C4-2B (cell line): Measurements from ENCODE around the gene CABLES2.

Experiments used
- H3K27ac ChIP-seq: fragments of 450-650 bp; 2 replicates; pipeline ENCODE4 v1.5.1; 2017
- ZFX ChIP-seq: fragments of 450-650 bp; IDR thresholded peaks from 2 replicates; pipeline ENCODE4 v1.6.1; 2017
- TF ChIP-seq, protein P1 (sequence below): fragments of 450-650 bp; conservative IDR thresholded peaks from 2 replicates; pipeline ENCODE4 v1.5.1; 2017; ENCODE audit warnings: mild to moderate bottlenecking

Gene CABLES2

DNA sequence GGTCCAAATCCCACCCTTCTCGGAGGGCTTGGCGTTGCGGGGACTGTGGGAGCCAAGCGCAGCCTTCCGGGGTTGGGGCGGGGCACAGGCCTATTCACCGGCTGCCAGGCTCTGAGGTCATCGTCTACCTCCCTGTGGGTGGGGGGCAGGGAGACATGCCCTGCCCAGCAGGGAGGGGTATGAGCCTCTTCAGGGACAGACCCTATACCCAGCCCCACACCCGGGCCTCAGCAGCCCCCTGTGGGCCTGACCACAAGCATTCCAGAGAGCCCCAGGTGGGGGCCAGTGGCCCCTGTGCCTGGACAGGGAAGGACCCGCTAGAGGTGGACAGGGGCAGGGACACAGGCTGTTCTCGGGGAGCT, 51.6 kb downstream of the CABLES2 start:
- peak overlapping the region; percentile 98 for H3K27ac ChIP-seq
- TF ChIP-seq, protein P1, sequence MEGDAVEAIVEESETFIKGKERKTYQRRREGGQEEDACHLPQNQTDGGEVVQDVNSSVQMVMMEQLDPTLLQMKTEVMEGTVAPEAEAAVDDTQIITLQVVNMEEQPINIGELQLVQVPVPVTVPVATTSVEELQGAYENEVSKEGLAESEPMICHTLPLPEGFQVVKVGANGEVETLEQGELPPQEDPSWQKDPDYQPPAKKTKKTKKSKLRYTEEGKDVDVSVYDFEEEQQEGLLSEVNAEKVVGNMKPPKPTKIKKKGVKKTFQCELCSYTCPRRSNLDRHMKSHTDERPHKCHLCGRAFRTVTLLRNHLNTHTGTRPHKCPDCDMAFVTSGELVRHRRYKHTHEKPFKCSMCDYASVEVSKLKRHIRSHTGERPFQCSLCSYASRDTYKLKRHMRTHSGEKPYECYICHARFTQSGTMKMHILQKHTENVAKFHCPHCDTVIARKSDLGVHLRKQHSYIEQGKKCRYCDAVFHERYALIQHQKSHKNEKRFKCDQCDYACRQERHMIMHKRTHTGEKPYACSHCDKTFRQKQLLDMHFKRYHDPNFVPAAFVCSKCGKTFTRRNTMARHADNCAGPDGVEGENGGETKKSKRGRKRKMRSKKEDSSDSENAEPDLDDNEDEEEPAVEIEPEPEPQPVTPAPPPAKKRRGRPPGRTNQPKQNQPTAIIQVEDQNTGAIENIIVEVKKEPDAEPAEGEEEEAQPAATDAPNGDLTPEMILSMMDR: no peak
- TF ChIP-seq ZFX: no peak

DNA sequence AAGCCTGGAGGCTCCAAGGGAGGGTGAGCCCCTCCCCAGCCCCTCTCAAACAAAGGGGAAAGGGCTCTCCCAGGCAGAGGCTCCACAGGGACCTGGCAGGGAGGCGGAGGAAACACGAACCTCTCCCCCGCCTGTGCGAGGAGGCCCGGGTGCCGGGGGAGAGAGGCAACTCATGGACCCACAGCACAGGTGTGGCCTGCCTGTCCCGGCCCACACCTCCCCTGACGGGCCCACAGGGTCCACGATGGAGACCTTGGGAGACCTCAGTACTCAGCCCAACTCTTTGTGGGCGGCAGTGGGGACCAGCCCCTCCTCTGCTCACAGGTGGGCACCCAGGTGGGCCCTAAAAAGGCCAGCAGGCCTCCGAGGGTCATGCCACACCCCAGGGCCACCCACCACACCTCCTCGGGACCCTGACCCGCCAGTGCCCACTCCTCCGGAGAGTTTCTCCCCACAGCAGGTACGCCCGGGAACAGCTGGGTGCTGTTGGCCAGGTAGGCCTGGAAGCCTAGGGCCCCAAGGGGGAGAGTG, 52.2 kb downstream of the CABLES2 start:
- peak overlapping the region; percentile 98 for H3K27ac ChIP-seq
- TF ChIP-seq, protein P1: no peak
- TF ChIP-seq ZFX: no peak

DNA sequence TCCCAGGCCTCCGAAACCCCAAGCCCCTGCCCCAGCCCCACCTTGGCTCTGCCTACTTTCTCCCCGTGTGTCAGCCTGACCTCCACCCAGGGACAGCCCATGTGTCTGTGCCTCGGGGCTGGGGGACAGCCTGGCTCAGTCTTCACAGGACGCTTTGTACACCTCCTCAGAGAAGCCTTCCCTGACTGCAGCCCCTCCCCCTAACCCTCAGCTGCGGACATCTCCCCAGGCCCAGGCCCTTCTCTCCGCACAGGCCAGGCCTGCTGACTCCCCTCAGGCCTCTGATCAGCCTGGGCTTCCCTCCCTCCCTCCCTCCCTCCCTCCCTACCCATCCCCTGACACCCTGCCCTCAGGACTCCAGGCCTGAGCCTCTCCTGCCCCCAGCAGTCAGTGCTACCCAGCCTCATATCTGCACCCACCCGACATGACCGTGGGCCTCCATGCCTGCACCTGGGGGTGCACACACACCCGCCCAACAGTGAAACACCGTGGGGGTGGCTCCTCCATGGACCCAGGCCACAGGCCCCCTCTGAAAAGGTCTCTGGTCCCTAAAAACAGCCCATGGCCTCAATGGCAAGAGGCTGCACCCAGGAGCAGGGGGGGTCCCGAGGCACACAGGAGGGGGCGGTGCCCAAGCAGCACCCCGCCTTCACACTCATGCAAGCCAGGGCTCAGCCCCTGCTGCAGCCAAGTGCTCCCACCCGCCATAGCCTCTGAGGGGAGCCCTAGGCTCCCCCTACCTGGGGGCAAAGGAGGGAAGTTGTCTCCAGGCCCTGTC, 52.9 kb downstream of the CABLES2 start:
- peak overlapping the region; percentile 98 for H3K27ac ChIP-seq
- TF ChIP-seq ZFX: no peak
- TF ChIP-seq, protein P1: no peak

DNA sequence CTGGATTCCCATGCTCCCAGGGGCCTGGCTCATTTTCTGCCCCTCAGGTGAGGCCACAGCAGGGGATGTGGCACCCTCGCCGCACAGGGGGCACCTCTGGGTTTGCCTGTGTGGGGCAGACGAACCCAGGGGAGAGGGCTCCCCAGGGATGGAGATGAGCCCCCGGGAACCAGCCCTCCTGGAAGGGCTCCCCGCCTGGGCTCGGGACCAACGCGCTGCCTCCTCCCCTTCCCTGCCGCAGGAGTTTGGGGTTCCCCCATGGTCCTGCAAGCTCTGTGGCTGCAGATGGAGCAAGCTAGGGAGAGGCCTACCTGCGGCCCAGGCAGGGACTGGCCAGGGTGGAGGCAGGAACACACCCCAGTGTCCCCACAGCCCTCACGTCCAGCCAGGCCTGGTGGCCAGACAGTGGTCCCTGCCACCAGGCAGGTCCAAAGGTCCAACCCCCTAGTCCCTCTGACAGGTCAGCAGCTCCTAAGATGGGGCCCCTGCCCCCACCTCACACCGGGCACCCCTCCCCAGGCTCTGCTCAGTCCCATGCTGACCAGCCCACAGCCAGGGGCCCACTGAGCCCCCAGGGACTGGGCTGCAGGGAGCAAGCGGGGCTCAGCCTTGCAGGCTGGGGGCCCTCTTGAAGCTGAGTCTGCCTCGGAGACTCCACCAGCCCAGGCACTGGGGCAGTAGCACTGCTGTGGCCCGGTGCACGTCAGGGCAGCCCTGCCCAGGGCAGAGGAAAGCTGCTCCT, 53.6 kb downstream of the CABLES2 start:
- H3K27ac ChIP-seq: peak overlapping the region; percentile 98

DNA sequence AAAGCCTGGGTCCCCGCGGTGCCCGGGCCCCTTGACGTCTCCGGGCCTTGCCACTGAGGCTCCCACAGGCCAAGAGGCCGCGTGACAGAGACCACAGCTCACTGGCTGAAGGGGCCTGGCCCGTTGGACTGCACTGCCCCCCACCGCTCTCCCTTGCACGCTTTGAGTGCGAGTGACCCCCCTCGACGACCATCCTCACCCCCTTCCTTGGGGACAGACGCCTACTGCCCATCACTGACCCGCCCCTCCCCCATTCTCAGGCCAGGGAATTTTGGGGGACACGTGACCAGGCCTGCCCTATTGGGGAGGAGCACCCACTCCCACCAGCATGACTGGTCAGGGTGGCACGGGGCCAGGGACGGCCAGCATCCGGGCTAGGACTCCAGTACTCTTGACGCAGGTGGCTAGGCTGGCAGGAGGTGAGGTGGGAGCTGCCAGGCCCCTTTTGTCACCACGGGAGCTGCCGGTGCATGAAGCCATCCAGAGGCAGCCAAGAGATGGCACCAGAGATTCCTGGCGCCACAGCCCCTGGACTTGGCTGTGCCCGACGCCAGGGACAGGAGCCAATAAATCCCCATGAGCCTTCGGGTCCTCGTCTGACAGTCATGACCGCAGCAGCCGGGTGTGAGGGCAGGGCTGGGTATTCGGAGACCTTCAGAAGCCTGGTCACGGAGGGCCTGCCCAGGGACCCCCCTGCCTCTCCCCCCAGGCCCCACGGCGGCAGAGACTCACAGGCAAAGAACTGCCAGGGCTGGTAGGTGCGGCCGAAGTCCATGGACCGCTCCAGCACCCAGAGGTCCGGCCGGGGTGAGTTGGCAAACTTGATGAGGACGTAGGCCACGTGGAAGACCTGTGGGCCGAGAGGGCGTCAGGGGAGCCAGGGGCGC, 54.4 kb downstream of the CABLES2 start:
- TF ChIP-seq, protein P1: no peak; the same call in 1 of the 2 replicates
- TF ChIP-seq ZFX: no peak
- peak overlapping the region; percentile 98 for H3K27ac ChIP-seq

More for the DNA sequence above, 53.6 kb downstream of the CABLES2 start:
- TF ChIP-seq, protein P1: no peak
- peak; percentile 79 for TF ChIP-seq ZFX

DNA sequence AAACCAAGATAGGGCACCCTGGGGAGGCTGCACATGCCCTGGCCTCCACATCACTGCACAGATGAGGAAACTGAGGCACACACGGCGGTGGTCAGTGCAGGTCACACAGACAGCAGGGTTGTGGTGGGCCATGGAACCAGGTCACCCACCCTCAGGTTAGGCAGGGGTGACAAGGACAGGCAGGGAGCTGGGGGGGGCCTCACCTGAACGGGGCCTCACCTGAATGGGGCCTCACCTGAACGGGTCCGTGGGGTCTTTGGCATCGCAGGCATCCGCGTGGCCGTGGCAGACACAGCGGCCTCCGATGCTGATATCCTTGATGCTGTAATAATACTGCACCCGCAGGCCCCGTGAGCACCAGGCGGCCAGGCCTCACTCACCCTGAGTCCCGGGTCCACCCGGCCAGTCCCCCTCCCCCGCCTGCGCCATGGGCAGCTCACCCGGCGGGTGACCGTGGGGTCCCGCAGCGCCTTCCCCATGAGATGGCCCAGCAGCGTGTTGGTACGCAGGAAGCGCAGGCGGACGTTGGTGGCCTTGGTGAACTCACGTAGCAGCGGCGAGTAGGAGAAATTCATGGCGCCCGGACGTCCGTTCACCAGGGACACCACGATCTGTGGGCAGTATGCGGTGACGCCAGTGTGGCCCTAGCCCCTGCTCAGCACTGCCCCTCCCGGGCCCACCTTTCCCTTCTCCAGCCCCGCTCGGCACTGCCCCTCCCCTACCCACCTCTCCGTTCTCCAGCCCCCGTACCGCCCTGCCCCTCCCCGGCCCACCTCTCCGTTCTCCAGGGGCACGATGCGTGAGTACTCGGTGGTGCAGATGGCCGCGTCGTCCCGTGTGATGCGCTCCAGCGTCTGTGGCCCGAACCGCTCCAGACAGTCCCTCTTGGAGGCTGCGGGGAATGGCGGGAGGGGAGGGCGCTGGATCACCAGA, 55.4 kb downstream of the CABLES2 start:
- TF ChIP-seq, protein P1: no peak
- no peak for TF ChIP-seq ZFX
- peak overlapping the region; percentile 98 for H3K27ac ChIP-seq
